ENCODE results near the gene MUC20. TPM values are rescaled to one million over a fixed set of nuclear protein-coding genes. Genes with fewer than 3 reads are reported as not detected.

The MUC20 gene
- total and polyA plus RNA-seq, 4 donors, result 1.1 to 9.7 (median 7.7) TPM

DNA sequence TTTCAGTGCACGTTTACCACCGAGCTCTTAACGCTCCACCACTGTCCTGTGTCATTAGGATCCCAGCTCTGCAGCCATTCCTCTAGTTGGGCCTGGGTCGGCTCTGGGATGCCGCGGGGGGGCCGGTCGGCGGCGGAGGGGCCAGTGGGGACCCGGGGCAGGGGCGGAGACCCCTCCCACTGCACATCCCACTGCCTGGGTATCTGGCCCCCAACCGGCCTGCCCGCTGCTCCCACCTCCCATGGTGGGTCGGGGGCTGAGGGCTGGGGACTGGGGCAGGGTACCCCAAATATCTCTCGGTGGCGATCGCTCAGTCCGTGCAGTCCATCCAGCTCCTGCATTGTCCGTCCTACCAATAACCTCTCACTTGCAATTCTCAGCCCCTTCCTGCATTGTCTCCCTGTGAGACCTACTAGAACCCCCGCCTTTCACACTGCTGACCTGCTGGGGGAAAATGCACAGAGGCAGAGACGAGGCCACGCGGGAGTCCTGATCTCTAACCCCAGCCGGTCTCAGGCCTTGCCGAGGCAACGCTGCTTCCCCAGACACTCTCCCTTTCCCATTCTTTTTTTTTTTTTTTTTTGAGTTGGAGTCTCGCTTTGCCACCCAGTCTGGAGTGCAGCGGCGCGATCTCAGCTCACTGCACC lies 24.0 kb upstream of the MUC20 start:
- no peaks in the 10 kb centered on the region for H3K4me1 ChIP-seq (ENCODE audit: control insufficient read depth in 4 of 4, insufficient read depth in 4 of 4, low read length in 3 of 4)
- no peak overlapping the region for H3K9ac ChIP-seq (ENCODE audit: low read depth in 1 of 2, low read length in 2 of 2)
- DNase-seq (ENCODE audit: low spot score), result no peak
- no peaks in the 10 kb centered on the region for H3K27me3 ChIP-seq (ENCODE audit: control insufficient read depth in 4 of 4, insufficient read depth in 4 of 4, low read length in 3 of 4)
- peaks cover 10 to 23% (median 16%) of the 10 kb centered on the region in 4 donors for H3K36me3 ChIP-seq (ENCODE audit: control insufficient read depth in 4 of 4, insufficient read depth in 3 of 4, low read depth in 1 of 4, low read length in 3 of 4)
- H3K4me3 ChIP-seq (ENCODE audit: low read depth in 1 of 3, low read length in 3 of 3), result no peak overlapping the region
- H3K9me3 ChIP-seq (ENCODE audit: control insufficient read depth in 4 of 4, low read length in 3 of 4), result no peaks in the 10 kb centered on the region
- no peak overlapping the region for H3K27ac ChIP-seq (ENCODE audit: low read depth in 1 of 2, low read length in 2 of 2)
- TF ChIP-seq RXRA (IDR thresholded peaks at IDR 0.05), result no peak
- no peak for TF ChIP-seq NR2F2 (IDR thresholded peaks at IDR 0.05)
- no peak for TF ChIP-seq HNF4G (IDR thresholded peaks at IDR 0.05)
- no peak for TF ChIP-seq MAX (IDR thresholded peaks at IDR 0.05)
- no peak for TF ChIP-seq ATF3 (IDR thresholded peaks at IDR 0.05)
- no peak for TF ChIP-seq YY1 (IDR thresholded peaks at IDR 0.05)
- no peak for TF ChIP-seq JUND (IDR thresholded peaks at IDR 0.05)
- no peak for TF ChIP-seq HNF4A (conservative IDR thresholded peaks at IDR 0.05)
- no peak for TF ChIP-seq CTCF (IDR thresholded peaks at IDR 0.05; ENCODE audit: low read depth, low read length, missing input control)
- no peak for TF ChIP-seq FOXA1 (IDR thresholded peaks at IDR 0.05)
- no peak for TF ChIP-seq ZBTB33 (IDR thresholded peaks at IDR 0.05)
- no peak for TF ChIP-seq TAF1 (conservative IDR thresholded peaks at IDR 0.05)
- TF ChIP-seq EGR1 (IDR thresholded peaks at IDR 0.05; ENCODE audit: low read depth in 2 of 2), result no peak
- TF ChIP-seq GABPA (IDR thresholded peaks at IDR 0.05 in 1 of 2, conservative IDR thresholded peaks at IDR 0.05 in 1 of 2), result no peak
- TF ChIP-seq, protein P1, sequence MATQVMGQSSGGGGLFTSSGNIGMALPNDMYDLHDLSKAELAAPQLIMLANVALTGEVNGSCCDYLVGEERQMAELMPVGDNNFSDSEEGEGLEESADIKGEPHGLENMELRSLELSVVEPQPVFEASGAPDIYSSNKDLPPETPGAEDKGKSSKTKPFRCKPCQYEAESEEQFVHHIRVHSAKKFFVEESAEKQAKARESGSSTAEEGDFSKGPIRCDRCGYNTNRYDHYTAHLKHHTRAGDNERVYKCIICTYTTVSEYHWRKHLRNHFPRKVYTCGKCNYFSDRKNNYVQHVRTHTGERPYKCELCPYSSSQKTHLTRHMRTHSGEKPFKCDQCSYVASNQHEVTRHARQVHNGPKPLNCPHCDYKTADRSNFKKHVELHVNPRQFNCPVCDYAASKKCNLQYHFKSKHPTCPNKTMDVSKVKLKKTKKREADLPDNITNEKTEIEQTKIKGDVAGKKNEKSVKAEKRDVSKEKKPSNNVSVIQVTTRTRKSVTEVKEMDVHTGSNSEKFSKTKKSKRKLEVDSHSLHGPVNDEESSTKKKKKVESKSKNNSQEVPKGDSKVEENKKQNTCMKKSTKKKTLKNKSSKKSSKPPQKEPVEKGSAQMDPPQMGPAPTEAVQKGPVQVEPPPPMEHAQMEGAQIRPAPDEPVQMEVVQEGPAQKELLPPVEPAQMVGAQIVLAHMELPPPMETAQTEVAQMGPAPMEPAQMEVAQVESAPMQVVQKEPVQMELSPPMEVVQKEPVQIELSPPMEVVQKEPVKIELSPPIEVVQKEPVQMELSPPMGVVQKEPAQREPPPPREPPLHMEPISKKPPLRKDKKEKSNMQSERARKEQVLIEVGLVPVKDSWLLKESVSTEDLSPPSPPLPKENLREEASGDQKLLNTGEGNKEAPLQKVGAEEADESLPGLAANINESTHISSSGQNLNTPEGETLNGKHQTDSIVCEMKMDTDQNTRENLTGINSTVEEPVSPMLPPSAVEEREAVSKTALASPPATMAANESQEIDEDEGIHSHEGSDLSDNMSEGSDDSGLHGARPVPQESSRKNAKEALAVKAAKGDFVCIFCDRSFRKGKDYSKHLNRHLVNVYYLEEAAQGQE (IDR thresholded peaks at IDR 0.05), result no peak
- TF ChIP-seq RAD21 (IDR thresholded peaks at IDR 0.05), result no peak
- TF ChIP-seq SP1 (IDR thresholded peaks at IDR 0.05), result no peak
- no peak for TF ChIP-seq FOXA2 (IDR thresholded peaks at IDR 0.05)
- 94% methylated on average over 31 of the region's 31 CpGs for WGBS
